Ectodermal cell (in vitro differentiated cells): ENCODE results near the gene ADORA2B.

Experiments used
- H3K27ac ChIP-seq: 2 replicates; pipeline ENCODE4 v1.7.0; 2013; ENCODE audit warnings: mild to moderate bottlenecking, low read depth, low read length; ENCODE audit not compliant: insufficient read depth, poor library complexity, severe bottlenecking
- H3K27me3 ChIP-seq: 2 replicates; pipeline ENCODE4 v1.7.0; 2013; ENCODE audit warnings: mild to moderate bottlenecking, low read length; ENCODE audit not compliant: insufficient read depth, control insufficient read depth, poor library complexity, severe bottlenecking
- H3K36me3 ChIP-seq: one replicate; pipeline ENCODE4 v1.7.0; 2013; ENCODE audit warnings: low read length; ENCODE audit not compliant: control insufficient read depth, insufficient read depth
- H3K4me1 ChIP-seq: one replicate; pipeline ENCODE4 v1.7.0; 2013; ENCODE audit warnings: low read length; ENCODE audit not compliant: control insufficient read depth, insufficient read depth
- H3K4me3 ChIP-seq: 2 replicates; pipeline ENCODE4 v1.7.0; 2013; ENCODE audit warnings: low read depth, low read length, control low read depth; ENCODE audit not compliant: insufficient read depth
- H3K9me3 ChIP-seq: 2 replicates; pipeline ENCODE4 v1.7.0; 2013; ENCODE audit warnings: mild to moderate bottlenecking, low read length, moderate library complexity; ENCODE audit not compliant: control insufficient read depth
- WGBS, 2 experiments: methylation state at CpG; one replicate each; pipeline ENCODE4 v1.1.7; 2013; ENCODE audit warnings: missing lambda C conversion rate in 2 of 2; 5-methylcytosine and 5-hydroxymethylcytosine counted together

ADORA2B gene

DNA sequence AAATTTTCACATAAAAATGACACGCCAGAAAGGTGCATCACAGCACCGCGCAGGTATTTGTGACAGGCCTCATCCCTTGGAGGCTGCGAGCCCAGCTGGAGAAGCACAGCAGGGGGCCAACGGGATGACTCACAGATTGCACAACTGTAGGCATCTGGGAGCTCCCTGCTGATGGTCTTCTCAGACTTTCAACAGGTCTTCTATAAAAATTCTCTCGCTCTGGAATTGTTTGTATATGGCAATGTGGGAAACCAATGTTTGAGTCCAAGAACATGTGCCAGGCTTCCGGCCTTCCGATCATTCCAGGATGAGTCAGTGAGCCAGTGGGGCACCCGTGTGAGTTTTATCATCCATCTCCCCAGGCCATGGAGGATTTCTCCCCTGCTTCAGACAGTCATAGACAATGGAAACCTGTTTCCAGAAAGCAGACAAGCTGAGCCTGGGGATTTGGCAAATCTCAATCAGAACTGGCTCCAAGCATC lies 24.1 kb upstream of the ADORA2B start:
- Histone ChIP-seq H3K27ac (no peak overlapping the region), H3K4me3 (no peak overlapping the region)
- WGBS, 2 experiments: 89 to 90% methylated on average over 9 of the region's 9 CpGs

DNA sequence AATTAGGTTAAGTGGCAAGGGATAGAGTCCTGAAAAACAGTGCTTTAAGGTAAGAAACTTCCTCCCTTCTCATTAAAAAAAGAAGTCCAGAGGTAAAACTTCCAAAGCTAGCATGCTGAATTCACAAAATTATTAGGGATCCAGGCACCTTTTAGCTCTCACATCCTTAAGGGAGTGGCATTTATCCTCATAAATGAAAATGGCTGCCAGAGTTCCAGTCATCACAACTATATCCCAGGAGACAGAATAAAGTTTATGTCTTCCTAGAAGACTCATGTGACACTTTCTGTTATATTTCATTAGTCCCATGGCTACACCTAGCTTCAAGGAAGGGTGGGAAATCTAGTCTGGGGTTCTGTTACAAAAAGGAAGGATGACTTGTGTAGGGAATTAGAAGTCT lies 23.3 kb upstream of the ADORA2B start:
- H3K4me3 ChIP-seq: no peak overlapping the region
- H3K27me3 ChIP-seq: no peaks in the 10 kb centered on the region
- no peak overlapping the region for H3K27ac ChIP-seq
- no peaks in the 10 kb centered on the region for H3K4me1 ChIP-seq
- no peaks in the 10 kb centered on the region for H3K9me3 ChIP-seq
- no peaks in the 10 kb centered on the region for H3K36me3 ChIP-seq

More for the DNA sequence above, 24.1 kb upstream of the ADORA2B start:
- no peaks in the 10 kb centered on the region for H3K9me3 ChIP-seq
- H3K36me3 ChIP-seq: no peaks in the 10 kb centered on the region
- no peaks in the 10 kb centered on the region for H3K4me1 ChIP-seq
- no peaks in the 10 kb centered on the region for H3K27me3 ChIP-seq

DNA sequence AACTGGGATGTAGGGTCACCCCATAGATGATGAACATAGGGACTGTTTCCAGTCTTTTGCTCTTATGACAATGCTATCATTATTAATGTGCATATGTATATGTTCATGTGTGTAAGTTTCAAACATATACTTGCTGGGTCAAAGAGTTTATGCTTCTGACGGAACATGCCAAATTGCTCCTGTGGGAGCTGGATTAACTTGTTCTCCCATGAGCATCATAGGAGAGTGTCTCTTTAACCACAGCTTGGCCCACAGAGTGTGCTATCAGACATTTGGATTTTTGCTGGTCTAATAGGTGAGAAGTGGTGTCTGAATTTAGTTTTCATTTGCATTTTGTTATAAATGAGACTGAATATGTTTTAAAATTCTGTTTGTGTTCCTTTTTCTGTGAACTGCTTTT lies 22.3 kb upstream of the ADORA2B start:
- WGBS, 2 experiments: 89 to 93% methylated on average over 1 of the region's 1 CpG

DNA sequence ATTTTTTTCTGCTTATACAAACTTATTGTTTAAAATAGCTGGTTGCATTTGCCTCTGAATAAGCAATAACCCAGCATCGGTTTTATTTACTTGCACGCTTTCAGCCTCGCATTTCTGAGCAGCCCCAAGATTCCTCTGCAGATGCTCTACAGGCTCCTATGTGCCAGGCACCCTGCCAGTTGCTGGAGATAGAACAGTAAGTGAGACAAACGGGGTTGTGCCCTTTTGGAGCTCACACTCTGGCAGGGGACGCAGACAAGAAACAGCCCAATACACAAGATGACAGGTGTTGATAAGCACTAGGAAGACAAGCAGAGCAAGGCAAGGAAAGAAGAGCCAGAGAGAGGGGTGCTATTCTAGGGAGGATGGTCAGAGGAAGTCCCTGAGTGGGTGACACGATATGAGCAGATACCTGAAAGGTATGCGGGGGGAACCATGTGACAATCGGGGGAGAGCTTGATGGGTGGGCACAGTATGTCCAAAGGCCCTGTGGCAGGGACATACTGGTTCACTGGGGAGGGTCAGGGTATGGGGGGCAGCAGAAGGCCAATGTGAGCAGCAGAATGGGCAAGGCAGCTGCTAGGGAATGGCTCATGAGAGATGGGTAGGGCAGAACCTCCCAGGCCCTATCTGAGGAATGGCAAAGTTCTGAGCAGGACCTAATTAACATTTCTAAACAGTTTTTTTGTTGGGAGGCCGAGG lies 18.7 kb upstream of the ADORA2B start:
- 92 to 93% methylated on average over 9 of the region's 9 CpGs for WGBS, 2 experiments
- Histone ChIP-seq H3K27me3 (no peaks in the 10 kb centered on the region), H3K9me3 (no peaks in the 10 kb centered on the region), H3K4me3 (no peak overlapping the region), H3K27ac (no peak overlapping the region), H3K4me1 (no peaks in the 10 kb centered on the region), H3K36me3 (no peaks in the 10 kb centered on the region)

More for the DNA sequence above, 22.3 kb upstream of the ADORA2B start:
- Histone ChIP-seq H3K27ac (no peak overlapping the region), H3K4me3 (no peak overlapping the region), H3K27me3 (no peaks in the 10 kb centered on the region), H3K4me1 (no peaks in the 10 kb centered on the region), H3K9me3 (no peaks in the 10 kb centered on the region), H3K36me3 (no peaks in the 10 kb centered on the region)

DNA sequence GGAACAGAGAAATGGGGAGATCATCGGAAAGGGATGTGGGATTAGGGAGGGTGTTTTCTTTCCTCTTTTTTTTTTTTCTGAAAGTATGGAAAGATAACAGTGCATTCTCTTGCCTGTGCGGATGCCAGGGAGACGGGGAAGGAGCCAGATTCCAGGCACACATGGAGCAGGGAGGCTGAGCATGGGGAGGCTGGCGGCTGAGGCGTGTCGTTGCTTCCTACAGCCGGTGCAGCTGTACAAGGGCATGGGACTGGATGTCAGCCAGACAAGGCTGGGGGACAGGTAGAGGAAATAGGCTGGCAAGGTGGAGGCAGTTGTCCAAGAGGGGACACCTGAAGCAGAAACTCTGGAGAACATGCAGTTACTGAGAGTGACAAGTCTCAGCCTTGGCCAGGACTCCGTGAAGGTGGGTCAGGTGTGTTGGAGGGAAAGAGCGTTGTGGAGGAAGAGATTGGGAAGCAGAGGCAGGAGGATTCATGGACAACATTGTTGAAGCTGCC lies 16.6 kb upstream of the ADORA2B start:
- Histone ChIP-seq H3K27me3 (no peaks in the 10 kb centered on the region), H3K9me3 (no peaks in the 10 kb centered on the region), H3K36me3 (no peaks in the 10 kb centered on the region), H3K4me1 (no peaks in the 10 kb centered on the region), H3K4me3 (no peak overlapping the region), H3K27ac (no peak overlapping the region)
- 93 to 96% methylated on average over 9 of the region's 9 CpGs for WGBS, 2 experiments

DNA sequence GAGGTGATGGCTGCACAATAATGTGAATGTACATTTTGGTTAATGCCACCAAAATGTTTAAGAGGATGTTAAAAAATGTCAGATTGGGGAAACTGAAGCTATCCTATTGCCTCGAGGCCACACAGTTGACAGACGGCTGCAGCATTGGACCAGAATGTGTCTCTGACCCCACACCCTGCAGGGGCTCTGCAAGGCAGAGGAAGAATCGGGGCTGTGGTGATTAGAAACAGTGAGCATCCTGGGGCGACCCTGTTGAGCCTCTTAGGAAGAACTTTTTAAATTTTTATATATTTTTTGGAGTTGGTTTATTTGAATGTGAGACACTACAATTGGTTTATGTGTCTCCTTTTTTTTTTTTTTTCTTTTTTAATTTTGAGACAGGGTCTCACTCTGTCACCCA lies 15.0 kb upstream of the ADORA2B start:
- no peaks in the 10 kb centered on the region for H3K27me3 ChIP-seq
- H3K4me1 ChIP-seq: no peaks in the 10 kb centered on the region
- no peak overlapping the region for H3K4me3 ChIP-seq
- no peak overlapping the region for H3K27ac ChIP-seq
- H3K9me3 ChIP-seq: no peaks in the 10 kb centered on the region
- H3K36me3 ChIP-seq: no peaks in the 10 kb centered on the region
- WGBS, 2 experiments: 81 to 85% methylated on average over 4 of the region's 4 CpGs

DNA sequence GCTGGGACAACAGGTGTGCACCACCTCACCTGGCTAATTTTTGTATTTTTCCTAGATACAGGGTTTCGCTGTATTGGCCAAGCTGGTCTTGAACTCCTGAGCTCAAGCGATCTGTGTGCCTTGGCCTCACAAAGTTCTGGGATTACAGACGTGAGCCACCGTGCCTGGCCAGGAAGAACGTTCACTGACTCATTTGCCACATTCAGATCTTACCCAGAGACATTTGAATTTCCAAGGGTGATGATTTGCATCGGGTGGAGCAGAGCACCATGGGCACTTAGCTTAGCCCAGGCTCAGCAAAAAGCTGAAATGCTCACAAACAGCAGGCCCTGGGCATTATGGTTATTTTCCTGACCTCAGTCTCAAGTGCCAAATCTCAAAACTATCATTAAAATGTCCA lies 14.5 kb upstream of the ADORA2B start:
- no peaks in the 10 kb centered on the region for H3K36me3 ChIP-seq
- no peak overlapping the region for H3K27ac ChIP-seq
- WGBS, 2 experiments: 75 to 78% methylated on average over 6 of the region's 6 CpGs
- H3K9me3 ChIP-seq: no peaks in the 10 kb centered on the region
- no peak overlapping the region for H3K4me3 ChIP-seq
- no peaks in the 10 kb centered on the region for H3K4me1 ChIP-seq
- no peaks in the 10 kb centered on the region for H3K27me3 ChIP-seq

DNA sequence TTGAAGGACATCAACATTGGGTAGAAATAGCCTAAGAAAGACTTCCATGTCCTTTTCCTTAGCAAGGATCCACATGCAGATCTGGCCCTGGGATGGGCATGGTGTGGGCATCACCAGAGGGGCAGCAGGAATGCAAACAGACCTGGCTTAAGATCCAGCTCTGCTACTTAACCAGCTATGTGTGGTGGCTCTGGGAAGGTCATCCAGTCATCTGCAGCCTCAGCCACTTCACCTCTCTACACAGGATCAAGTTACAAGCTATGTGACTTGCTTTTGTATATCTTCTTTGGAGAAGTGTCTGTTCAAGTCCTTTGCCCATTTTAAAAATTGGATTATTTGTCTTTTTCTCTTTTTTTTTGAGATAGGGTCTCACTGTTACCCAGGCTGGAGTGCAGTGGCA lies 13.5 kb upstream of the ADORA2B start:
- Histone ChIP-seq H3K27me3 (no peaks in the 10 kb centered on the region), H3K4me1 (no peaks in the 10 kb centered on the region), H3K9me3 (no peaks in the 10 kb centered on the region), H3K36me3 (no peaks in the 10 kb centered on the region), H3K4me3 (no peak overlapping the region), H3K27ac (no peak overlapping the region)

DNA sequence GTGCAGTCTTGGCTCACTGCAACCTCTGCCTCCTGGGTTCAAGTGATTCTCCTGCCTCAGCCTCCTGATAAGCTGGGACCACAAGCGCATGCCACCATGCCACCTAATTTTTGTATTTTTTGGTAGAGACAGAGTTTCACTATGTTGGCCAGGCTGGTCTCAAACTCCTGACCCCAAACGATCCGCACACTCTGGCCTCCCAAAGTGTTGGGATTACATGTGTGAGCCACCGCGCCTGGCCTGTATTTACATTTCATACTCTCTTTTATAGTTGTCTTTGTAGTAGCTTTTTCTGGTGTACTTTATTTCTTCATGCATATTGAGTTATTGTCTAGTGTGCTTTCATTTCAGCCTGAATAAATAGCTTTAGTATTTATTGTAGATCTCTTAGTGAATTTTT lies 10.1 kb upstream of the ADORA2B start:
- WGBS, 2 experiments: 91 to 95% methylated on average over 4 to 5 of the region's 5 CpGs
- Histone ChIP-seq H3K27ac (no peak overlapping the region), H3K4me1 (no peaks in the 10 kb centered on the region), H3K36me3 (no peaks in the 10 kb centered on the region), H3K4me3 (no peak overlapping the region), H3K27me3 (no peaks in the 10 kb centered on the region), H3K9me3 (no peaks in the 10 kb centered on the region)

DNA sequence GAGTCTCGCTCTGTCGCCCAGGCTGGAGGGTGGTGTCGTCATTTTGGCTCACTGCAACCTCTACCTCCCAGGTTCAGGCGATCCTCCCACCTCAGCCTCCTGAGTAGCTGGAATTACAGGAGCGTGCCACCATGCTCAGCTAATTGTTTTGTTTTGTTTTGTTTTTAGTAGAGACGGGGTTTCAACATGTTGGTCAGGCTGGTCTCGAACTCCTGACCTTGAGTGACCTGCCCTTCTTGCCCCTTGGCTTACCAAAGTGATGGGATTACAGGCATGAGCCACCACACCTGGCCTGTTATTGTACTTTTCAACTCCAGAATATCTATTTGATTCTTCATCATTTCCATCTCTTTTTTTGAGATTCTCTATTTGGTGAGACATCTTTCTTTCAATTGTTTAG lies 9.0 kb upstream of the ADORA2B start:
- Histone ChIP-seq H3K27ac (no peak overlapping the region), H3K4me1 (no peaks in the 10 kb centered on the region), H3K36me3 (no peaks in the 10 kb centered on the region), H3K9me3 (no peaks in the 10 kb centered on the region), H3K4me3 (no peak overlapping the region), H3K27me3 (no peaks in the 10 kb centered on the region)
- 91 to 94% methylated on average over 7 of the region's 7 CpGs for WGBS, 2 experiments
